ENCODE measurements around the gene GADL1.

The GADL1 gene

GRCh38 chr3:30676424-30677346 lies 217.8 kb downstream of the GADL1 start:
- DNase-seq (ENCODE audit: low read depth): no peak
- no peak for TF ChIP-seq CTCF (conservative IDR thresholded peaks at IDR 0.05; ENCODE audit: low read depth, low read length)
- H3K4me3 ChIP-seq (ENCODE audit: low read length): no peak overlapping the region
